ENCODE measurements around the gene SDR42E1.

GRCh38 chr16:82046941-82047340 lies 35.7 kb upstream of the SDR42E1 start:
- TF ChIP-seq, protein P1, sequence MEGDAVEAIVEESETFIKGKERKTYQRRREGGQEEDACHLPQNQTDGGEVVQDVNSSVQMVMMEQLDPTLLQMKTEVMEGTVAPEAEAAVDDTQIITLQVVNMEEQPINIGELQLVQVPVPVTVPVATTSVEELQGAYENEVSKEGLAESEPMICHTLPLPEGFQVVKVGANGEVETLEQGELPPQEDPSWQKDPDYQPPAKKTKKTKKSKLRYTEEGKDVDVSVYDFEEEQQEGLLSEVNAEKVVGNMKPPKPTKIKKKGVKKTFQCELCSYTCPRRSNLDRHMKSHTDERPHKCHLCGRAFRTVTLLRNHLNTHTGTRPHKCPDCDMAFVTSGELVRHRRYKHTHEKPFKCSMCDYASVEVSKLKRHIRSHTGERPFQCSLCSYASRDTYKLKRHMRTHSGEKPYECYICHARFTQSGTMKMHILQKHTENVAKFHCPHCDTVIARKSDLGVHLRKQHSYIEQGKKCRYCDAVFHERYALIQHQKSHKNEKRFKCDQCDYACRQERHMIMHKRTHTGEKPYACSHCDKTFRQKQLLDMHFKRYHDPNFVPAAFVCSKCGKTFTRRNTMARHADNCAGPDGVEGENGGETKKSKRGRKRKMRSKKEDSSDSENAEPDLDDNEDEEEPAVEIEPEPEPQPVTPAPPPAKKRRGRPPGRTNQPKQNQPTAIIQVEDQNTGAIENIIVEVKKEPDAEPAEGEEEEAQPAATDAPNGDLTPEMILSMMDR (optimal IDR thresholded peaks at IDR 0.05 in 1 of 3, IDR thresholded peaks at IDR 0.05 in 1 of 3, conservative IDR thresholded peaks at IDR 0.05 in 1 of 3; ENCODE audit: extremely low read depth in 1 of 3, insufficient read depth in 2 of 3, low read length in 3 of 3) = no peak
- TF ChIP-seq EZH2 (IDR thresholded peaks at IDR 0.05; ENCODE audit: low read length) = no peak

All from keratinocyte (primary cell).